Breast epithelium (tissue), 4 donors: Measurements from ENCODE around the gene HBE1. TPM values are rescaled to one million over a fixed set of nuclear protein-coding genes. Genes with fewer than 3 reads are reported as not detected.
"Not testable (repeated sequence)": the region's sequence is repeated elsewhere in the genome, so short reads cannot be mapped to it uniquely, and the experiment has no call there.

ENCODE experiments used
- DNase-seq, 2 donors: peaks; one replicate each; pipeline ENCODE4 v3.0.0-alpha.2; 2019; ENCODE audit warnings: low spot score in 2 of 2
- H3K27ac ChIP-seq, 2 donors: fragments of 200-600 bp; sonication (generic) in 1 of 2; one replicate each; pipeline ENCODE4 v1.5.1; 2016 to 2019; ENCODE audit warnings: mild to moderate bottlenecking in 1 of 2
- H3K27me3 ChIP-seq, 2 donors: fragments of 200-600 bp; sonication (generic) in 1 of 2; one replicate each; pipeline versions ENCODE4 v1.5.1 to v1.6.0; 2017 to 2019; ENCODE audit warnings: control low read depth in 1 of 2, mild to moderate bottlenecking in 1 of 2
- H3K36me3 ChIP-seq: fragments of 200-600 bp; one replicate; pipeline ENCODE4 v1.5.1; 2019
- H3K4me1 ChIP-seq, 2 donors: fragments of 200-600 bp; sonication (generic); one replicate each; pipeline ENCODE4 v1.5.1; 2016 to 2019; ENCODE audit warnings: control low read depth in 1 of 2
- H3K4me3 ChIP-seq, 3 donors: fragments of 200-600 bp; sonication (generic); 1 replicate in 2 of 3; 2 replicates in 1 of 3; pipeline ENCODE4 v1.5.1; 2016 to 2019; ENCODE audit warnings: mild to moderate bottlenecking in 3 of 3, moderate library complexity in 2 of 3
- H3K9me3 ChIP-seq, 2 donors: fragments of 200-600 bp; sonication (generic) in 1 of 2; one replicate each; pipeline ENCODE4 v1.5.1; 2016 to 2019; ENCODE audit warnings: control low read depth in 1 of 2
- CTCF ChIP-seq, 3 donors: fragments of 450-650 bp; IDR thresholded peaks; one replicate each; pipeline ENCODE4 v1.5.1; 2016 to 2017; ENCODE audit warnings: antibody characterized with exemption in 3 of 3, mild to moderate bottlenecking in 3 of 3, moderate library complexity in 3 of 3
- POLR2A ChIP-seq: fragments of 450-650 bp; IDR thresholded peaks from one replicate; pipeline ENCODE4 v1.6.1; 2016; ENCODE audit warnings: antibody characterized with exemption, mild to moderate bottlenecking, moderate library complexity
- POLR2AphosphoS5 ChIP-seq, 3 donors: sonication (generic); formaldehyde crosslinking; IDR thresholded peaks; one replicate each; pipeline ENCODE4 v1.6.1; 2017; ENCODE audit warnings: antibody characterized with exemption in 3 of 3
- intact Hi-C: fragments of 100-400 bp; cut with DNase I; formaldehyde crosslinking; loops from one replicate; pipeline ENCODE4 v1.15.1; 2023; ENCODE audit warnings: low total_unique reads
- total RNA-seq, 3 donors: library from RNA; depleted of rRNA; stranded (reverse); fragments of >200 nt; gene quantifications; one replicate each; pipeline ENCODE4 v1.1.0, GENCODE V29; 2016

Gene HBE1
- total RNA-seq, 3 donors from 2014 or later: not detected

DNA sequence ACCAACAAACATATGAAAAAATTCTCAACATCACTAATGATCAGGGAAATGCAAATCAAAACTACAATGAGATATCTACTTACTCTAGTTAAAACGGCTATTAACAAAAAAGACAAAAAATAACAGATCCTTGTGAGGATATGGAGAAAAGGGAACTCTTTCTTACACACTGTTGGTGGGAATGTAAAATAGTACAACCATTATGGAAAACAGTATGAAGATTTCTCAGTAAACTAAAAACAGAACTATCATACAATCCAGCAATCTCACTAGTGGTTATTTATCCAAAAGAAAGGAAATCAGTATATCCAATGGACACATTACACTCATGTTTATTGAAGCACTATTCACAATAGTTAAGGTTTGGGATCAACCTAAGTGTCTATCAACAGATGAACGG, 3.9 kb downstream of the HBE1 start:
- no peak for DNase-seq
- no peaks in the 10 kb centered on the region for H3K27me3 ChIP-seq
- no peak for TF ChIP-seq CTCF (IDR thresholded peaks at IDR 0.05)
- no peak for TF ChIP-seq POLR2AphosphoS5 (IDR thresholded peaks at IDR 0.05)
- no peak for TF ChIP-seq POLR2A
- intact Hi-C loops: no loop called here
- no peaks in the 10 kb centered on the region for H3K4me1 ChIP-seq
- no peaks in the 10 kb centered on the region for H3K36me3 ChIP-seq
- no peak overlapping the region for H3K27ac ChIP-seq
- H3K4me3 ChIP-seq: no peak overlapping the region
- no peaks in the 10 kb centered on the region for H3K9me3 ChIP-seq

GRCh38 chr11:5258543-5259262, 11.0 kb downstream of the HBE1 start:
- Histone ChIP-seq H3K9me3 (no peaks in the 10 kb centered on the region), H3K36me3 (no peaks in the 10 kb centered on the region), H3K4me3 (no peak overlapping the region), H3K4me1 (no peaks in the 10 kb centered on the region), H3K27ac (no peak overlapping the region), H3K27me3 (no peaks in the 10 kb centered on the region)
- no peak for DNase-seq
- intact Hi-C loops: no loop called here
- no peak for TF ChIP-seq POLR2A
- TF ChIP-seq CTCF (IDR thresholded peaks at IDR 0.05): no peak
- TF ChIP-seq POLR2AphosphoS5 (IDR thresholded peaks at IDR 0.05): no peak

DNA sequence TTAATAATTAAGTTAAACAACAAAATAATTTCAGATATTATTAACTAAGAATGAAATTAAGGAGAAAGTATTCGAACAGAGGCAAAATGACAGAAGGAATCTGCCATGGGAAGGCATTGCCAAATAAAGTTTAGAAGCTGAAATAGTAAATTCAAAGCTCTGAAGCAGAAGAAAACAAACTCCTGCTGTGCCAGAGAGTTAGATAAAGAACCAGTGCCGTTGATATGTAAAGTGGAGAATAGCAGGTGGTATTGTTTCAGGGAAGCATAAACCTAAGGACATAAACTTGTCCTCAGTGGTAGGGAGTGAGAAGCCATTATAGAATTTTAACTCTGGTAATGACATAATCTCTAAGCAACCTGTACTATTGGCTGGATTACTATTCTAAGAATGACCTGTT, 12.4 kb downstream of the HBE1 start:
- Histone ChIP-seq H3K4me1 (no peaks in the 10 kb centered on the region), H3K4me3 (no peak overlapping the region), H3K36me3 (no peaks in the 10 kb centered on the region), H3K27ac (no peak overlapping the region), H3K9me3 (no peaks in the 10 kb centered on the region), H3K27me3 (no peaks in the 10 kb centered on the region)
- TF ChIP-seq POLR2AphosphoS5 (IDR thresholded peaks at IDR 0.05) (no peak), POLR2A (no peak), CTCF (IDR thresholded peaks at IDR 0.05) (no peak)
- DNase-seq: no peak
- intact Hi-C loops: no loop called here

GRCh38 chr11:5254646-5255413, 14.9 kb downstream of the HBE1 start, which contains the start of gene HBG2:
TSS of gene HBG2 (minus strand) at chr11:5254781. CDS start at chr11:5254728, 53 bp downstream.
- H3K27me3 ChIP-seq, intact Hi-C loops, H3K4me1 ChIP-seq, DNase-seq, H3K27ac ChIP-seq, H3K4me3 ChIP-seq, H3K9me3 ChIP-seq, H3K36me3 ChIP-seq: not testable (repeated sequence)

DNA sequence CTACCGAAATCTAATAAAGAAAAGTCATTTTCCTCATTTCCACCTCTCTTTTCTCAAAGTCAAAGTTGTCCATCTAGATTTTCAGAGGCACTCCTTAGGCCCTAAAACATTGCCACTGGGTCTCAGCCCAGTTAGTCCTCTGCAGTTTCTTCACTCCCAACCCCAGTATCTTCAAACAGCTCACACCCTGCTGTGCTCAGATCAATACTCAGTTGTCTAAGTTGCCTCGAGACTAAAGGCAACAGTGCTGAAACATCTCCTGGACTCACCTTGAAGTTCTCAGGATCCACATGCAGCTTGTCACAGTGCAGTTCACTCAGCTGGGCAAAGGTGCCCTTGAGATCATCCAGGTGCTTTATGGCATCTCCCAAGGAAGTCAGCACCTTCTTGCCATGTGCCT, 15.7 kb downstream of the HBE1 start:
- H3K27me3 ChIP-seq, intact Hi-C loops, H3K4me3 ChIP-seq, H3K27ac ChIP-seq, H3K36me3 ChIP-seq, DNase-seq, H3K4me1 ChIP-seq, H3K9me3 ChIP-seq: not testable (repeated sequence)

- H3K27me3 ChIP-seq, H3K4me1 ChIP-seq, H3K27ac ChIP-seq, H3K36me3 ChIP-seq, H3K4me3 ChIP-seq, H3K9me3 ChIP-seq, DNase-seq, intact Hi-C loops: not testable (repeated sequence)
These were observed 16.3 kb downstream of the HBE1 start for GRCh38 chr11:5253440-5253839.
